ENCODE measurements around the gene CDH26.

The CDH26 gene

DNA sequence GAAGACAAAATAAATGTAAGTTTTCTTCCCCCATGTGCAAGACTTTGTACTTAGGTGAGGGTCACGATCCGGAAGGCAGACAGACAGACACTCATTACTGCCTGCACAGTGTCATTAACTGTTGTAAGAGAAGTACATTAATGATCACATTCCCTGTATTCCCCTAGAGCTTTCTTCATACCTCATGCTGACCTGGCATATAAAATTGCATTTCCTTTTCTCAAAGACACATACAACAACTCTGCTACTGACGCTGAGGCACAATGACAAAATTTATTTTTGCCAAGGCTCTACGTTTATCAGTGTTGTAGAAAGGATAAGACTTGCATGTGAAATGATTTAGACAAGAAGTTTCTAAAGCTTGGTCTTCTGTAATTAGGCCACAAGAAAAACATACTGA, 21.8 kb upstream of the CDH26 start:
- TF ChIP-seq ZNF274 (IDR thresholded peaks at IDR 0.05; ENCODE audit: low read depth, low read length): no peak
- H3K4me3 ChIP-seq (ENCODE audit: low read length): no peak overlapping the region

DNA sequence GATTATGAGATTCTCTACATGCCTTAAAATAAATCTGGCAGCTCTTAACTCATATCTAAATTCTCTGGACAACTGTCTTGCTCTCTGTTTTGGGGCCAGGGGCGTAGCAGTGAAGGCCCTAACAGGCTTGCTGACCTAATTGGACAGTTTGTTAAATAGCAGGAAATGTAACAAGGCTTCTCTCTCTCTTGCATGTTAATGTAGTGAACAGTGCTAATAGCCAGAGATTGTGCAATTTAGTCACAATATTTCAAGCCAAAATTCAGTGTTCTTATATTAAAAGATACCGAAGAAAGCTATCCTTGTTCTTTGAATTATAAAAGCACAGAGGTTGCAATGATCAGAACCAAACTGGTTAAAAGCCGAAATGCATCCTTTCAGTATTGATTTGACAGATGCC, 21.1 kb upstream of the CDH26 start:
- TF ChIP-seq ZNF274 (IDR thresholded peaks at IDR 0.05; ENCODE audit: low read depth, low read length): no peak
- no peak overlapping the region for H3K4me3 ChIP-seq (ENCODE audit: low read length)

DNA sequence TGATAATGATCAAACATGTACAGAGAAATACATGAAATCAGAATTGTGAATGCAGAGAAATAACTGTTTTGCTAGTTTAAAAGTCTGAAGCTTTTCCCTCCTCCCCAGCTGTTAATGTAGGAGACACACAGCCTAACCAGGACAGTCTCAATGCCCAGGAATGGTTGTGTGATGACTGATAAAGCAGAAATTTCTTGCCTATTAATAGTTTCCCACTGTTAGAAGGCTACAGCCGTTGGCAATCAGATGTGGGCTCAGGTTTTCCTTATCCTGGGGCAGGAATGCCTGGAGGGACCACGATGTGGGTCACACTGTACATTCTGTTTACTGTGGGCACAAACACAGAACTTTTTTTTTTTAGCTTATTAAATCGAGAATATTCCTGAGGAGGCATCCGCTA, 20.0 kb upstream of the CDH26 start:
- H3K4me3 ChIP-seq (ENCODE audit: low read length): peak overlapping the region; percentile 20; the same call in 1 of the 2 replicates
- no peak for TF ChIP-seq ZNF274 (IDR thresholded peaks at IDR 0.05; ENCODE audit: low read depth, low read length)

DNA sequence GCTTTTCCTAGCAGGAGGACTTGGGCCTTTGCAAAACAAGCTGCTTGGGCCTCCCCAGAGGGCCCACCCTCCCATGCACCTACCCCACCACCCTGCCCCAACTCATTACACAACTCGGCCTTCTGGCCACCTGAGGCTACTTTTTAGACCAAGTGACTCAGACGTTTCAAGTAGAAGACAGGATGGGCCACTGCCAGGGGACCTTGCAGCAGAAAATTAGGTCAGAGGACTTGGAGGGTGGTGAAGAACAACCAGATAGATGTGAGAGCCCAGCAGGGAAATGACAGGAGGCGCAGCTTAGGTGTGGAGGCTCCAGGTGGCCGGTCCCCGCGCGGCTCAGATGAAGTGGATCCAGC, 19.5 kb upstream of the CDH26 start:
- H3K4me3 ChIP-seq (ENCODE audit: low read length): peak overlapping the region; percentile 73; the same call in 1 of the 2 replicates
- TF ChIP-seq ZNF274 (IDR thresholded peaks at IDR 0.05; ENCODE audit: low read depth, low read length): no peak

DNA sequence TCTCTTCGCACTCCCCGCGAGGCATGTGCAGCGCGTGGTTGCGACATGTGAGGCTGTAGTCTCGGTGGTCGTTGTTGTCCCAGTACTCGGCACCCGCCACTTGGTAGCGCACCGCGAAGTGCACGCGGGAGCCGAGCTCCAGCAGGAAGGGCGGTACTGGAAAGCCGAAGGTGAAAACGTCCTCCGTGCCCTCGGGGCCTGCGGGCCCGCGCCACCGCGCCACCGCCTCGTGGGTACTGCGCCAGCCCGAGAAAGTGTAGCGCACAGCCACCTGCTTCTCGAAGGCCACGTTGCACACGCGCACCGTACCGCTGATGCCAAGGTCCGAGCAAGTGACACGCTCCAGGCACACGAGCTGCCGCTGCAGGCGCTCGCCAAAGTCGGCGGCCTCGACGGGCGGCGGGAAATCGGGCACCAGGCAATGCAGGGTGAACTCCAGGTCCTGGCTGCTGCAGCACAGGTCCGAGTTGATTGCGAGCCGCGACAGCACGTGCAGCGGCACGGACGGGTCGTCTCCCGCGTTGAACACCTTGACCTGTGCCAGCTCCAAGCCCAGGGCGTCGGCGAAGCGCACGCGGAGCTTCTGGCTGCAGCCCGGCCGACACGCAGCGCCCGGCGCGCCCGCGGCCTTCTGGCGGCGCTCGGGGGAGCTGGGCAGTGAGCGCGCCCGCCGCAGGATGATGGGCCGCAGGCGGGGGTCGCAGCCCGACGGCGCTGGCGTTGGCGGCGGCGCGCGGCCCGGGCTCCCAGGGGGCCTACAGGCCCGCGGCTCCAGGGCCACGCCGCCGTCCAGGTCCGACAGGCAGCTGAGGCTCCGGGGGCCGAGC, 19.0 kb upstream of the CDH26 start:
- TF ChIP-seq ZNF274 (IDR thresholded peaks at IDR 0.05; ENCODE audit: low read depth, low read length): no peak
- peak overlapping the region; percentile 73 for H3K4me3 ChIP-seq (ENCODE audit: low read length)

DNA sequence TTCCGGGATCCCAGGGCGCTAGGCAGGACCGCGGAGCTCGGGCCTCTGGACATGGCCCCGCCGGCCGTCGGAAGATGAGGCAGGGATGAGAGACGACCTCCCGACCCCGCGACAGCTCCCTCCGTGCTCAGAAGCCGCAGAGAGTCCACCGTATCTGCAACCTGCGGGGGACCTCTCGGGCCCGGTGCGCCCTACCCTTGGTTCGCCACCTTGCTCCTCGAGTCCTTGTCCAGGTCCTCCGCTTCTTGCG, 18.4 kb upstream of the CDH26 start:
- no peak for TF ChIP-seq ZNF274 (IDR thresholded peaks at IDR 0.05; ENCODE audit: low read depth, low read length)
- peak overlapping the region; percentile 73 for H3K4me3 ChIP-seq (ENCODE audit: low read length)

DNA sequence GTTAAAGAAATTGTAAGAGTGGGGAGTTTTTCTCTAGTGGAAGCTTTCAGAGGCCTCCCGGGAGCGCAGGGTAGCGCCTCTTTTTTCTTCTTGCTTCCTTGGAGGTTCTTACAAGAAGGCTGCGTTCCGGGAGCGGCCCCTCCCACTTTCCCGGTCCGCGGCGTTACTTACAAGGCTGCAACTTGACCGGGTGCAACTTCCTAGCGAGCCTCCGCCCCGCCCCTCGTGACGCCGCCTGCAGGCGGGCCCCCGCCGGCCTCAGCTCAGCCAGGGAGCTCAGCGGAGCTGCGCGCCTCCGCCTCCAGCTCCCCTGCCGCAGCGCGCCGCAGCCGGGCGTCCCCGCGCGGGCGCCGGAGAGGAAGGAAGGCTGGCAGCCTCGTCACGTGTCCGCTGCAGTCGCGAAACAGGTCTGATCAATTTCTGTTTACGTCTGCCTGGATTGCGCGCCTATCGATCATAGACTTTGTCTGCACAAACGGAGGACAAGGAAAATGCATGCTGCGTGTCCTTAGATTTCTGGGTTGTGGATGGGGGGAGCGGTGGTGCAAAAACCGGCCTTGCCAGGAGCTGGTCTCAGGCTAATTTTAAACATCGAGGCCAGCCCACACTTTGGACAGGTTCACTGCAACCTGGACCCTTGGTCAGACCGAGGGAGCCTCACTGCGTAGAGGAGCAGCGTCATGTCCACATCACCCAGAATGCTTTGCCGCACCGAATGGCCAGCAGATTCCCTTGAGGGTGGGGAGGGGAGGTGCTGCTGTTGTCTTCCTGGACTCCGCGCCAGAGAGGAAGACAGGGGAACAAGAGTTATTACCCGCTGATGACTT, 17.9 kb upstream of the CDH26 start, which contains the start of the genes FAM217B and PPP1R3D:
TSS of gene FAM217B (plus strand) at position 261 of the 827 bp plus-strand sequence. CDS start 3,555 bp downstream, outside the sequence.
TSS of gene PPP1R3D (minus strand) at position 177 of the 827 bp plus-strand sequence. CDS start 374 bp downstream, outside the sequence.
- no peak for TF ChIP-seq ZNF274 (IDR thresholded peaks at IDR 0.05; ENCODE audit: low read depth, low read length)

DNA sequence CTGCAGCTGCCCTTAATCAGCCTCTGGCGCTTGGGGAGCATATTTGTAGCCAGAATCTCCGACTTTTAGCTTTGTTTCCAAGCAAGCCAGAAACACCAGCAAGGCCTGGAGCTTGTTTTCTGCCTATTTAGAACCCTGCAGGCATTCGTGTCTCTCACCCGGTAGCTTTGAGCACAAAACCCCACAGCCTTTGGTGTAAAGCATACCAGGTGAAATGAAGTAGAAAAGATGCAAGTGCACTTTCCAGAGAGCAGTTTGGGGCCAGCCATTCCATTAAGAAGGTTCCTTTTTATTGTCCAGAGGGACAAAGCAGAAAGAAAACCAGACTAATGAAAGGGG, 17.3 kb upstream of the CDH26 start:
- TF ChIP-seq ZNF274 (IDR thresholded peaks at IDR 0.05; ENCODE audit: low read depth, low read length): no peak
- peak overlapping the region; percentile 73 for H3K4me3 ChIP-seq (ENCODE audit: low read length)

More for the DNA sequence above, 17.9 kb upstream of the CDH26 start, which contains the start of the genes FAM217B and PPP1R3D:
- peak within 1 kb of the TSS; percentile 73 for H3K4me3 ChIP-seq (ENCODE audit: low read length)

DNA sequence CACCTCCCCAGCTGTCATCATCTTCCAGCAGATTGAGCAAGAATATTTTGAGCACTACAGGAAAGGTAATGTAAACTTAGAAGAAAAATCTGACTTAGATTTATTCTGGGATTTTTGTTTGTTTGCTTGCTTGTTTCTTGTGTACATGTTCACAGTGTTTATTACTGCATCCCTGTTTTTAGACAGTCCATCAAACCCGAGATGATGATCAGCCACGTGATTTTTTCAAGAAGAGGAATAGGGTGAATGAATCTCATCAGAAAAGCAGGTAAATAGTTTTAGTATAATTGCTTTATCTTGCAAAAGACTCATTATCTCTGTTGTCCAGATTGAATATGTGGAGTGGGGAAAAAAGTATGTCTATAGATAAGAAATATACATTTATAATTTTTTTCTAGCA, 16.0 kb upstream of the CDH26 start:
- TF ChIP-seq ZNF274 (IDR thresholded peaks at IDR 0.05; ENCODE audit: low read depth, low read length): no peak
- no peak overlapping the region for H3K4me3 ChIP-seq (ENCODE audit: low read length)

DNA sequence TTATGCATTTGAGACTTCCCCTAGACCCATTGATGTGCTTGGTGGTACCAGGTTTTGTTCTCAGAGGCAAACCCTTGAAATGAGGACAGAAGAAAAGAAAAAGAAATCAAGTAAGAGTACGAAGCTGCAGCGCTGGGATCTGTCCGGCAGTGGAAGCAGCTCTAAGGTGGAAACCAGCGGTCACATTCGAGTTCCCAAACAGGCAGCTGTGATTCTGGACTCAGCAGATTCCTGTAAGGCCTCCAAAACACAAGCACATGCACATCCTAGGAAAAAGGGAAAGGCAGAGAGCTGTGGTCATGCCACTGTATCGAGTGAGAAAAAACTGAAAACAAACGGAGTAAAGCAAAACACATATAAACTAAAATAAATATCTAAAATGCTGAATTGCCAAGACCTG, 13.5 kb upstream of the CDH26 start:
- no peak overlapping the region for H3K4me3 ChIP-seq (ENCODE audit: low read length)
- TF ChIP-seq ZNF274 (IDR thresholded peaks at IDR 0.05; ENCODE audit: low read depth, low read length): no peak

DNA sequence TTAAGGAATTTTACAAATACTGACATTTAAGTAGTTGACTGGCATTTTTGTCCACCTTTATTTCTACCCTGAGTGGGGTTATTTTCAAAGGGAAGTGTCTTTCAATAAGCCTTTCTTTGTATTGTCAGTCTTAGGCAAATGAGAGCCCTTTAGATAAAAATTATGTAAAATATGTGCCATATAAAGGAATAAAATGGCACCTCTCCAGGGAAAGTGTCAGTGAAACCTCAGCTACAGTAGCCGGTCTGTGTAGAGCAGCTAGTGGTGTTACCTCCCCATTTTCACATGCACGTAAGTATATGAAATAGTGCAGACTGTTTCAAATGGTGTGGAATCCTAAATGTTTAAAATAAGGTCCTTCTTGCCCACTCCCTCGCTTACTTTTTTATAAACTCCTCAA, 13.0 kb upstream of the CDH26 start:
- TF ChIP-seq ZNF274 (IDR thresholded peaks at IDR 0.05; ENCODE audit: low read depth, low read length): no peak
- no peak overlapping the region for H3K4me3 ChIP-seq (ENCODE audit: low read length)

DNA sequence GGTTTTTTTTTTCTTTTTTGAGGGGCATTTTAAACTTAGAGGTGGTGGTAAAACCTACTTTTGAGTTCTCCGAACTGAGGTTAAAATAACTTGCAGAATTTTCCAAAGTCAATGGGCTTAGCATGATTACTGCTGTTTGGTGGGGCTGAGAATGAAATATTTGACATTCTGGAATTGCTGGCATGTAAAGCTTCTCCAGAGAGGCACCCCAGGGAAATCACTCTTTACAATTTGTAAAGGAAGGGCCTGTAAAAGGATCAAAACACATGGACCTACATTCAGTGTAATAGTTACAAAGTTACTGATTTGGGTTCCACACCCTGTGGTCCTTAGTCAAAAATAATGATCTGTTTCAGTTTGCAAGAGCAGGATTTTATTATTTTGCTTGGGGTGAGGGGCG, 12.5 kb upstream of the CDH26 start:
- no peak for TF ChIP-seq ZNF274 (IDR thresholded peaks at IDR 0.05; ENCODE audit: low read depth, low read length)
- no peak overlapping the region for H3K4me3 ChIP-seq (ENCODE audit: low read length)

DNA sequence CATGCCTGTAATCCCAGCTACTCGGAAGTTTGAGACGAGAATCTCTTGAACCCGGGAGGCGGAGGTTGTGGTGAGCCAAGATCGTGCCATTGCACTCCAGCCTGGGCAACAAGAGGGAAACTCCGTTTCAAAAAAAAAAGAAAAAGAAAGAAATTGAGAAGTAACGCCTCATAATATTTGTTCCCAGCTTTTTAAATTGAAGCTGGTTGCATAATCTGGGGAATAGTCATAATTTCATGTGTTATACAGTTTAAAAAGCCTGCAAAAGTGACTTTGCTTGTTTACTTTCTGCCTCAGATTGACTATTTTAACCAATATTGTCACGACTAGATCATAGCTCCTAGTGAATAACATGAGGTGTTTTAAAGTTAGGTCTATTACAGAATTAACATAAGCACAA, 10.8 kb upstream of the CDH26 start:
- no peak overlapping the region for H3K4me3 ChIP-seq (ENCODE audit: low read length)
- TF ChIP-seq ZNF274 (IDR thresholded peaks at IDR 0.05; ENCODE audit: low read depth, low read length): no peak

DNA sequence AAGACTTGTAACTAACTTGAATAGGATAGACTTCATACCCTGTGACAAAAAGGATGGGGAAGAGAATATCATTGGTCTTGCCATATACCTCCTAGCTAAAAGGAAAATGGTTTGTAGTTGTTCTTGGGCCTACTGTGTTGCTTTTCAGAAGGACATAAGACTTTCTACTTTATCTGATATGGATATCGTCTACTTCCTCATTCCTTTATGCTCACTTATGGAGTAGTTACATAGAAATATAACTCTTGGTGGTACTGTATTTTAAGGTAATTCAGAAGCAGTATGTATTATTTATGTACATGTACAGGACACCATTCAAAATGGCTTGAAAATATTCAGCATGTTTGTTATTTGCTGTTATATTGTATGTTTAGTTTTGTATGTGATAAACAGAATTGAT, 10.0 kb upstream of the CDH26 start:
- H3K4me3 ChIP-seq (ENCODE audit: low read length): no peak overlapping the region
- TF ChIP-seq ZNF274 (IDR thresholded peaks at IDR 0.05; ENCODE audit: low read depth, low read length): no peak

All from GM08714 (cell line).